Panc1 (cell line): ENCODE results near the gene SYNCRIP. TPM values are rescaled to one million over a fixed set of nuclear protein-coding genes. Genes with fewer than 3 reads are reported as not detected.

Experiments
- ATAC-seq: fragments of 200-7000 bp; cut with Tn5 transposase; 2 replicates; pipeline ENCODE4 v1.9.1; 2020; ENCODE audit warnings: mild to moderate bottlenecking, moderate library complexity
- BruUV-seq: library from RNA; stranded (reverse); fragments of 400-500 nt; replicated peaks from 2 replicates; lab custom pipeline; 2021; lab: Mats Ljungman, UMichigan
- CTCF ChIA-PET: fragments of 300-600 bp; sonication (Branson Sonifier 250); formaldehyde crosslinking; loops from one replicate; lab custom pipeline; 2022; ENCODE audit warnings: antibody characterized with exemption; lab: Charles Lee
- POLR2A ChIA-PET: fragments of 300-600 bp; sonication (Branson Sonifier 250); formaldehyde crosslinking; loops from one replicate; lab custom pipeline; 2022; ENCODE audit warnings: antibody characterized with exemption; lab: Charles Lee
- DNase-seq: peaks from one replicate; pipeline ENCODE4 v3.0.0-alpha.2; 2010; ENCODE audit warnings: low read depth, low spot score
- H3K27ac ChIP-seq: 2 replicates; pipeline ENCODE4 v1.5.1; 2011; ENCODE audit warnings: mild to moderate bottlenecking, low read length, inconsistent platforms
- H3K27me3 ChIP-seq: fragments of 200-500 bp; sonication (Bioruptor generic); 2 replicates; pipeline ENCODE4 v1.6.0; 2014; ENCODE audit warnings: low read length, inconsistent platforms; ENCODE audit not compliant: control insufficient read depth, insufficient read depth
- H3K36me3 ChIP-seq: fragments of 200-500 bp; sonication (Bioruptor generic); 2 replicates; pipeline ENCODE4 v1.5.1; 2014; ENCODE audit warnings: inconsistent platforms, mild to moderate bottlenecking, low read length, moderate library complexity; ENCODE audit not compliant: control insufficient read depth, insufficient read depth
- H3K4me1 ChIP-seq: 2 replicates; pipeline ENCODE4 v1.5.1; 2011; ENCODE audit warnings: inconsistent platforms, mild to moderate bottlenecking, low read length, moderate library complexity; ENCODE audit not compliant: control insufficient read depth, insufficient read depth
- H3K4me3 ChIP-seq, 2 experiments: 2 replicates each; pipeline ENCODE4 v1.5.1; 2011 to 2012; ENCODE audit warnings: low read depth in 2 of 2, low read length in 2 of 2, mild to moderate bottlenecking in 2 of 2, inconsistent platforms in 1 of 2, moderate library complexity in 1 of 2
- H3K9me3 ChIP-seq: fragments of 200-500 bp; sonication (Bioruptor generic); 2 replicates; pipeline ENCODE4 v1.5.1; 2014; ENCODE audit warnings: low read depth, mild to moderate bottlenecking, inconsistent platforms, low read length, moderate library complexity; ENCODE audit not compliant: control insufficient read depth, insufficient read depth
- CTCF ChIP-seq: fragments of 450-650 bp; IDR thresholded peaks from 2 replicates; pipeline ENCODE4 v1.5.1; 2017; ENCODE audit warnings: mild to moderate bottlenecking
- POLR2AphosphoS5 ChIP-seq: IDR thresholded peaks from 2 replicates; pipeline ENCODE4 v1.6.1; 2012; ENCODE audit warnings: mild to moderate bottlenecking, low read depth, low read length, moderate library complexity
- REST ChIP-seq, 2 experiments: IDR thresholded peaks; 2 replicates each; pipeline ENCODE4 v1.6.1; 2011 to 2012; ENCODE audit warnings: low read depth in 2 of 2, control low read depth in 1 of 2, low read length in 1 of 2, mild to moderate bottlenecking in 1 of 2, moderate library complexity in 1 of 2; ENCODE audit not compliant: insufficient read depth in 1 of 2
- SIN3A ChIP-seq: IDR thresholded peaks from 2 replicates; pipeline ENCODE4 v1.6.1; 2012; ENCODE audit warnings: low read depth, mild to moderate bottlenecking, low read length, moderate library complexity, borderline replicate concordance; ENCODE audit not compliant: insufficient read depth
- TCF7L2 ChIP-seq: IDR thresholded peaks from 2 replicates; pipeline ENCODE4 v1.6.1; 2011; ENCODE audit warnings: mild to moderate bottlenecking, low read depth, low read length, inconsistent platforms
- in situ Hi-C: cut with HindIII; loops from 2 replicates; pipeline ENCODE4 v1.10.0; 2016; ENCODE audit warnings: low sequenced_read_pairs, low pct_unique_long_range_greater_than_20kb
- intact Hi-C: fragments of 100-400 bp; cut with micrococcal nuclease; formaldehyde crosslinking; loops from one replicate; pipeline ENCODE4 v1.10.0; 2022; ENCODE audit not compliant: unreplicated experiment
- total RNA-seq: library from RNA; stranded (reverse); gene quantifications from one replicate; pipeline ENCODE4 v1.2.1, GENCODE V29; 2021; ENCODE audit not compliant: unreplicated experiment

SYNCRIP gene
- total RNA-seq, 1 experiment from 2014 or later = 141 TPM

GRCh38 chr6:85677234-85677956 lies 34.7 kb upstream of the SYNCRIP start:
- Histone ChIP-seq H3K9me3 (no peaks in the 10 kb centered on the region), H3K4me1 (peaks cover 26% of the 10 kb centered on the region), H3K27ac (peak overlapping the region; percentile 95), H3K36me3 (peaks cover 16% of the 10 kb centered on the region), H3K4me3 (peak overlapping the region; percentile 70 to 96), H3K27me3 (no peaks in the 10 kb centered on the region)
- in situ Hi-C loops (no loop called here), intact Hi-C loops (no loop called here)
- ATAC-seq = no peak
- BruUV-seq = no TSS peak
- ChIA-PET POLR2A (interaction anchor here (1.5 to 2.4 kb wide), 2 partner anchors 34 to 84 kb away, joined by 4 to 47 read pairs; partner anchors contain the start of gene SYNCRIP), CTCF (interaction anchor here (0.7 kb wide), 1 partner anchor 37 kb away, joined by 4 read pairs; no protein-coding TSS in a partner anchor)
- TF ChIP-seq REST (IDR thresholded peaks at IDR 0.05; ENCODE audit: insufficient read depth in 1 of 2, low read depth in 2 of 2, low read length in 1 of 2) = no peak
- TF ChIP-seq SIN3A = 0 out of 2 replicates have a peak, but pooled peaks have one; percentile 8
- no peak; the same call in 1 of the 2 replicates for TF ChIP-seq CTCF
- TF ChIP-seq POLR2AphosphoS5 = no peak
- TF ChIP-seq TCF7L2 = no peak
- DNase-seq = no peak

GRCh38 chr6:85676086-85676729 lies 33.5 kb upstream of the SYNCRIP start:
- 0 out of 2 replicates have a peak, but pooled peaks have one; percentile 39 for TF ChIP-seq SIN3A
- TF ChIP-seq CTCF = no peak
- TF ChIP-seq POLR2AphosphoS5 = no peak; the same call in 1 of the 2 replicates
- TF ChIP-seq REST (IDR thresholded peaks at IDR 0.05; ENCODE audit: insufficient read depth in 1 of 2, low read depth in 2 of 2, low read length in 1 of 2) = no peak
- TF ChIP-seq TCF7L2 = no peak
- no peaks in the 10 kb centered on the region for H3K9me3 ChIP-seq
- in situ Hi-C loops (no loop called here), intact Hi-C loops (no loop called here)
- ChIA-PET CTCF (no interaction called here), POLR2A (interaction anchor here (1.5 kb wide), 1 partner anchor 33 kb away, joined by 4 read pairs; the partner anchor contains the start of gene SYNCRIP)
- peak overlapping the region; percentile 95 for H3K27ac ChIP-seq
- no peak for DNase-seq
- H3K4me3 ChIP-seq = peak overlapping the region; percentile 70 to 96
- ATAC-seq = no peak
- H3K4me1 ChIP-seq = peaks cover 26% of the 10 kb centered on the region
- H3K27me3 ChIP-seq = no peaks in the 10 kb centered on the region
- no TSS peak for BruUV-seq
- peaks cover 16% of the 10 kb centered on the region for H3K36me3 ChIP-seq
